Measurements from ENCODE around the gene CPNE7. TPM values are rescaled to one million over a fixed set of nuclear protein-coding genes. Genes with fewer than 3 reads are reported as not detected.

Gene CPNE7
- total and polyA plus RNA-seq, 2 donors (not counting 1 experiment from before 2014, with no cell fraction given), result 0.51 to 0.76 TPM

GRCh38 chr16:89564476-89565255 is 10.9 kb upstream of the CPNE7 start:
- no peak for TF ChIP-seq CTCF (IDR thresholded peaks at IDR 0.05)
- TF ChIP-seq EZH2 (IDR thresholded peaks at IDR 0.05; ENCODE audit: borderline replicate concordance, insufficient read depth, low read depth, low read length, poor library complexity, severe bottlenecking), result no peak
- Mint-ChIP-seq H3K9me3 (ENCODE audit: insufficient read depth) (no peaks in the 10 kb centered on the region), H3K27me3 (no peaks in the 10 kb centered on the region), H3K27ac (peak overlapping the region; percentile 37), H3K4me3 (no peak overlapping the region), H3K4me1 (peaks cover 48% of the 10 kb centered on the region)
- Histone ChIP-seq H3K79me2 (ENCODE audit: control insufficient read depth, insufficient read depth, low read length) (peaks cover 19% of the 10 kb centered on the region), H3K4me2 (replicated peaks; ENCODE audit: low read depth, low read length, poor library complexity, severe bottlenecking) (peak overlapping the region; percentile 79), H3K4me3 (ENCODE audit: control extremely low read depth in 1 of 5, extremely low read depth in 1 of 5, insufficient read depth in 1 of 5, low read depth in 2 of 5, low read length in 4 of 5) (no peak overlapping the region), H2AFZ (ENCODE audit: insufficient read depth, low read depth, low read length, poor library complexity, severe bottlenecking) (no peak overlapping the region), H3K27ac (ENCODE audit: low read length in 2 of 2) (no peak overlapping the region), H3K36me3 (replicated peaks in 1 of 2; ENCODE audit: control extremely low read depth in 1 of 2, control insufficient read depth in 1 of 2, extremely low read depth in 1 of 2, insufficient read depth in 2 of 2, low read length in 1 of 2) (peaks cover 4 to 40% of the 10 kb centered on the region in 2 experiments), H3K9ac (ENCODE audit: low read length) (no peak overlapping the region), H4K20me1 (ENCODE audit: control insufficient read depth, insufficient read depth, low read length, poor library complexity, severe bottlenecking) (peaks cover 59% of the 10 kb centered on the region), H3K27me3 (replicated peaks in 1 of 4; ENCODE audit: control extremely low read depth in 1 of 4, control insufficient read depth in 3 of 4, insufficient read depth in 4 of 4, low read length in 3 of 4) (peaks cover 0 to 2% (median 0%) of the 10 kb centered on the region in 4 experiments), H3K9me3 (ENCODE audit: control extremely low read depth in 1 of 3, control insufficient read depth in 2 of 3, insufficient read depth in 1 of 3, low read length in 2 of 3) (no peaks in the 10 kb centered on the region), H3K4me1 (ENCODE audit: control insufficient read depth in 2 of 2, insufficient read depth in 2 of 2, low read length in 2 of 2) (peaks cover 40 to 44% of the 10 kb centered on the region in 2 donors)
- intact Hi-C loops (cut with micrococcal nuclease), result loop anchor here (5.0 to 10.0 kb wide), 2 partner anchors 123 to 880 kb away; partner anchors contain the start of genes CDK10 and SNAI3
- ChIA-PET CTCF (no interaction called here), POLR2A (interaction anchor here (0.7 to 1.7 kb wide), 3 partner anchors 11 to 318 kb away, joined by 3 to 9 read pairs (median 3); partner anchors contain the start of gene CPNE7)
- ATAC-seq (ENCODE audit: low read depth) (no peak), DNase-seq (peak; percentile 29)
- 75% methylated on average over 18 of the region's 22 CpGs for WGBS (ENCODE audit: insufficient coverage)

- TF ChIP-seq EZH2 (IDR thresholded peaks at IDR 0.05; ENCODE audit: borderline replicate concordance, insufficient read depth, low read depth, low read length, poor library complexity, severe bottlenecking) (no peak), CTCF (IDR thresholded peaks at IDR 0.05) (no peak)
- CTCF ChIA-PET, result interaction anchor here (0.6 to 1.0 kb wide), 2 partner anchors 36 to 56 kb away, joined by 3 read pairs; no protein-coding TSS in a partner anchor
Measured at GRCh38 chr16:89565256-89565505, 10.4 kb upstream of the CPNE7 start.

More at GRCh38 chr16:89565256-89565505, 10.4 kb upstream of the CPNE7 start:
- no peak for ATAC-seq (ENCODE audit: low read depth)
- H3K9ac ChIP-seq (ENCODE audit: low read length), result no peak overlapping the region
- peak overlapping the region; percentile 70 for H3K4me3 Mint-ChIP-seq
- H3K9me3 ChIP-seq (ENCODE audit: control extremely low read depth in 1 of 3, control insufficient read depth in 2 of 3, insufficient read depth in 1 of 3, low read length in 2 of 3), result no peaks in the 10 kb centered on the region
- no peak for DNase-seq
- H3K4me1 Mint-ChIP-seq, result peaks cover 46% of the 10 kb centered on the region
- peak overlapping the region; percentile 79 for H3K4me2 ChIP-seq (replicated peaks; ENCODE audit: low read depth, low read length, poor library complexity, severe bottlenecking)
- H3K27me3 Mint-ChIP-seq, result no peaks in the 10 kb centered on the region
- intact Hi-C loops (cut with micrococcal nuclease), result loop anchor here (10.0 kb wide), 1 partner anchor 880 kb away; the partner anchor contains the start of gene SNAI3
- H3K27me3 ChIP-seq (replicated peaks in 1 of 4; ENCODE audit: control extremely low read depth in 1 of 4, control insufficient read depth in 3 of 4, insufficient read depth in 4 of 4, low read length in 3 of 4), result peaks cover 0 to 4% (median 0%) of the 10 kb centered on the region in 4 experiments
- WGBS (ENCODE audit: insufficient coverage), result 55% methylated on average over 2 of the region's 3 CpGs
- H3K27ac Mint-ChIP-seq, result peak overlapping the region; percentile 59
- peaks cover 15% of the 10 kb centered on the region for H3K79me2 ChIP-seq (ENCODE audit: control insufficient read depth, insufficient read depth, low read length)
- no peak overlapping the region for H3K4me3 ChIP-seq (ENCODE audit: control extremely low read depth in 1 of 5, extremely low read depth in 1 of 5, insufficient read depth in 1 of 5, low read depth in 2 of 5, low read length in 4 of 5)
- peaks cover 38 to 41% of the 10 kb centered on the region in 2 donors for H3K4me1 ChIP-seq (ENCODE audit: control insufficient read depth in 2 of 2, insufficient read depth in 2 of 2, low read length in 2 of 2)
- no peak overlapping the region for H2AFZ ChIP-seq (ENCODE audit: insufficient read depth, low read depth, low read length, poor library complexity, severe bottlenecking)
- POLR2A ChIA-PET, result no interaction called here
- peaks cover 59% of the 10 kb centered on the region for H4K20me1 ChIP-seq (ENCODE audit: control insufficient read depth, insufficient read depth, low read length, poor library complexity, severe bottlenecking)
- no peaks in the 10 kb centered on the region for H3K9me3 Mint-ChIP-seq (ENCODE audit: insufficient read depth)
- peaks cover 4 to 40% of the 10 kb centered on the region in 2 experiments for H3K36me3 ChIP-seq (replicated peaks in 1 of 2; ENCODE audit: control extremely low read depth in 1 of 2, control insufficient read depth in 1 of 2, extremely low read depth in 1 of 2, insufficient read depth in 2 of 2, low read length in 1 of 2)
- no peak overlapping the region for H3K27ac ChIP-seq (ENCODE audit: low read length in 2 of 2)

Measured in B cell (primary cell).